Endothelial cell of umbilical vein (primary cell): Measurements from ENCODE around the gene CTBP2. TPM values are rescaled to one million over a fixed set of nuclear protein-coding genes. Genes with fewer than 3 reads are reported as not detected.

ENCODE experiments used
- BruUV-seq: library from RNA; stranded (reverse); fragments of 400-500 nt; replicated peaks from 2 replicates; lab custom pipeline; 2021; lab: Mats Ljungman, UMichigan
- CTCF ChIA-PET: fragments of 300-600, 350-600 bp; sonication (Branson Sonifier 250); formaldehyde crosslinking; loops from one replicate; lab custom pipeline; 2021; ENCODE audit warnings: antibody characterized with exemption, inconsistent platforms; lab: Charles Lee
- POLR2A ChIA-PET: fragments of 300-600, 350-600 bp; sonication (Branson Sonifier 250); formaldehyde crosslinking; loops from one replicate; lab custom pipeline; 2021; ENCODE audit warnings: antibody characterized with exemption, inconsistent platforms; lab: Charles Lee
- DNase-seq: peaks from one replicate; pipeline ENCODE4 v3.0.0-alpha.2; 2011; ENCODE audit warnings: low read depth, low spot score
- FAIRE-seq: peaks from 2 replicates; lab custom pipeline; 2011; peaks lifted over from hg19 to GRCh38; lab: Jason Lieb, UNC
- H2AFZ ChIP-seq: 2 replicates; pipeline ENCODE4 v1.6.0; 2012; ENCODE audit warnings: low read depth, low read length, control low read depth, inconsistent platforms
- H3K27ac ChIP-seq: 2 replicates; pipeline ENCODE4 v1.5.1; 2011; ENCODE audit warnings: low read depth, mild to moderate bottlenecking, control low read depth, low read length, moderate library complexity; ENCODE audit not compliant: insufficient read depth
- H3K27me3 ChIP-seq, 2 experiments: 2 replicates each; pipeline versions ENCODE4 v1.6.0 to v1.6.1; 2011; ENCODE audit warnings: low read length in 2 of 2, mixed read lengths in 1 of 2; ENCODE audit not compliant: control insufficient read depth in 2 of 2, insufficient read depth in 2 of 2
- H3K36me3 ChIP-seq, 2 experiments: 2 replicates in 1 of 2; 3 replicates in 1 of 2; pipeline ENCODE4 v1.5.1; 2011; ENCODE audit warnings: low read length in 2 of 2, mild to moderate bottlenecking in 1 of 2, moderate library complexity in 1 of 2; ENCODE audit not compliant: control insufficient read depth in 2 of 2, insufficient read depth in 2 of 2; ENCODE audit errors: extremely low read depth in 1 of 2
- H3K4me1 ChIP-seq: 3 replicates; pipeline ENCODE4 v1.5.1; 2011; ENCODE audit warnings: mild to moderate bottlenecking, low read length; ENCODE audit not compliant: control insufficient read depth, insufficient read depth; ENCODE audit errors: extremely low read depth
- H3K4me2 ChIP-seq: 2 replicates; pipeline ENCODE4 v1.6.1; 2011; ENCODE audit warnings: low read length, control low read depth, mixed read lengths; ENCODE audit not compliant: insufficient read depth
- H3K4me3 ChIP-seq, 3 experiments: fragments of 200-600 bp in 1 of 3; sonication (generic), shearing (Covaris generic) in 1 of 3; replicated peaks in 1 of 3; 2 replicates each; pipeline ENCODE4 v1.5.1; 2011 to 2016; ENCODE audit warnings: control low read depth in 3 of 3, low read length in 3 of 3, mild to moderate bottlenecking in 2 of 3, inconsistent platforms in 1 of 3, low read depth in 1 of 3, moderate library complexity in 1 of 3; ENCODE audit not compliant: insufficient read depth in 1 of 3
- H3K79me2 ChIP-seq: 2 replicates; pipeline ENCODE4 v1.6.0; 2012; ENCODE audit warnings: low read length, inconsistent platforms; ENCODE audit not compliant: control insufficient read depth, insufficient read depth
- H3K9ac ChIP-seq: replicated peaks from 2 replicates; pipeline ENCODE3; 2011; ENCODE audit warnings: low read length, control low read depth; ENCODE audit not compliant: insufficient read depth; ENCODE audit errors: extremely low read depth
- H3K9me1 ChIP-seq: replicated peaks from 3 replicates; pipeline ENCODE4 v1.6.0; 2011; ENCODE audit warnings: mild to moderate bottlenecking, low read length; ENCODE audit not compliant: control insufficient read depth, insufficient read depth; ENCODE audit errors: extremely low read depth
- H3K9me3 ChIP-seq: replicated peaks from 2 replicates; pipeline ENCODE4 v1.5.1; 2012; ENCODE audit warnings: low read length, inconsistent platforms; ENCODE audit not compliant: control insufficient read depth, insufficient read depth
- H4K20me1 ChIP-seq: replicated peaks from 2 replicates; pipeline ENCODE3; 2011; ENCODE audit warnings: mild to moderate bottlenecking, low read length; ENCODE audit not compliant: control insufficient read depth, insufficient read depth; ENCODE audit errors: extremely low read depth
- EZH2 ChIP-seq: IDR thresholded peaks from 2 replicates; pipeline ENCODE4 v1.6.1; 2012; ENCODE audit warnings: borderline replicate concordance, low read depth, mild to moderate bottlenecking, moderate library complexity, low read length, inconsistent platforms; ENCODE audit not compliant: severe bottlenecking
- FOS ChIP-seq: IDR thresholded peaks from 2 replicates; pipeline ENCODE4 v1.6.1; 2011; ENCODE audit warnings: mild to moderate bottlenecking, low read length, moderate library complexity, borderline replicate concordance; ENCODE audit not compliant: insufficient read depth
- GATA2 ChIP-seq: IDR thresholded peaks from 2 replicates; pipeline ENCODE4 v1.7.0; 2011; ENCODE audit warnings: low read depth, mild to moderate bottlenecking, moderate library complexity, mixed read lengths, low read length; ENCODE audit not compliant: insufficient read length, insufficient read depth
- JUN ChIP-seq: IDR thresholded peaks from 2 replicates; pipeline ENCODE4 v1.6.1; 2011; ENCODE audit warnings: borderline replicate concordance, low read depth; ENCODE audit not compliant: insufficient read length, insufficient read depth
- MAX ChIP-seq: IDR thresholded peaks from 2 replicates; pipeline ENCODE4 v1.6.1; 2011; ENCODE audit not compliant: insufficient read depth, insufficient read length
- MYC ChIP-seq: IDR thresholded peaks from one replicate; pipeline ENCODE4 v1.6.1; 2011; ENCODE audit warnings: mild to moderate bottlenecking, low read depth, low read length
- POLR2A ChIP-seq: IDR thresholded peaks from 2 replicates; pipeline ENCODE4 v1.6.1; 2012; ENCODE audit warnings: low read depth, mild to moderate bottlenecking, control low read depth, low read length
- POLR2AphosphoS5 ChIP-seq: IDR thresholded peaks from 2 replicates; pipeline ENCODE4 v1.6.1; 2012; ENCODE audit warnings: low read depth, mild to moderate bottlenecking, control low read depth, low read length, moderate library complexity; ENCODE audit not compliant: insufficient read depth
- dilution Hi-C: fragments of 300-500 bp; cut with MboI; formaldehyde crosslinking; loops from one replicate; pipeline ENCODE4 v1.15.0; 2019; ENCODE audit warnings: low sequenced_read_pairs; ENCODE audit not compliant: extremely low pct_ligation_motif_present
- intact Hi-C: fragments of 100-400 bp; cut with micrococcal nuclease; formaldehyde crosslinking; loops from one replicate; pipeline ENCODE4 v1.10.0; 2022
- polyA plus RNA-seq, 4 experiments: library from polyadenylated mRNA; depleted of rRNA in 3 of 4; stranded (reverse) in 3 of 4; unstranded in 1 of 4; fragments of >200 nt; gene quantifications; 2 replicates each; pipeline versions ENCODE4 v1.2.1 to v1.2.3, GENCODE V29; 2011 to 2012; ENCODE audit warnings: missing spikeins in 1 of 4
- total RNA-seq: library from RNA; stranded (reverse); gene quantifications from 2 replicates; pipeline ENCODE4 v1.2.3, GENCODE V29; 2021
- TF ChIP-seq, protein P1 (sequence below), 2 donors: IDR thresholded peaks; 1 replicate in 1 of 2; 2 replicates in 1 of 2; pipeline ENCODE4 v1.5.1; 2011; ENCODE audit warnings: low read length in 2 of 2, mild to moderate bottlenecking in 2 of 2, moderate library complexity in 2 of 2, control low read depth in 1 of 2, inconsistent platforms in 1 of 2, low read depth in 1 of 2; ENCODE audit not compliant: insufficient read depth in 1 of 2; ENCODE audit errors: extremely low read depth in 1 of 2

CTBP2 gene
- total and polyA plus RNA-seq, 2 donors (not counting 3 experiments of a cell fraction or from before 2014, with no cell fraction given): 118 to 128 TPM

DNA sequence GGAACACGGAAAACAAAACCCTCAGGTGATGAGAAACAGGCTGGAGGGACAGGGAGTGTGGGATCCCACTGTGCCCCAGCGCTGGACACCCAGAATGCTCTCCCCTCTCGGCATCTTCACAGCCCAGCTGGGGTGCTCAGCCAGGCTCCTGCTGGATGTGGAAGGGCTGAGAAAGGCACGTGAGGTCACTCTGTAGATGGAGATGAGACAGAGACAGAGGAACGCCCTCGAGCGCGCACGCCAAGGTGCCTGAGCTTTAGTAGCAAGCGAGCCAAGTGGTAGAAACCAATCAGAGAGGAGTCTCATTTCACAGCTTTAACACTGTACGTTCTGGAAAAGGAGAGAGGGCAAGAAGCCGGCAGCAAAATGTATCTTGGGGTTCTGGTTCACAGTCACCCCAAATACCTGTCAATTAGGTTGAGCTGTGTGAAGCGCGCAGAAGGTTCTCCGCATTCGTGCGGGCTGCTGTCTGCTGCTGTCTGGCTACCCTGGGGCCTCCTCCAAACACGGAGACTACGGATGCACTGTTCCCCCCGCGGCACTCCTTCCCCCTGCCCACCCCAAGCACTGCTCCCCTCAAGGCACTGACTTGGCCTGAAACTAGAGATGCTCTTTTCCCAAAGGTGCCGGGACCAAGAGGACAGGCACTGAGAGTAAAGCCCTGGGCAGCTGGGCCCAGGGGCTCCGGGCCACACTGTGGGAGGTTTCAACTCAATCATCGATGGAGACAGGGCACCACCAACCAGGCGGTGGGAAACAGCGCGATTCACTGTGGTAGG is 127.0 kb downstream of the CTBP2 start:
- POLR2A ChIA-PET: no interaction called here
- CTCF ChIA-PET: interaction anchor here (0.5 to 1.4 kb wide), 2 partner anchors 23 to 28 kb away, joined by 3 read pairs; no protein-coding TSS in a partner anchor
- Histone ChIP-seq H3K9ac (no peak overlapping the region), H3K4me1 (peaks cover 12% of the 10 kb centered on the region), H3K4me2 (no peak overlapping the region), H3K79me2 (peaks cover 84% of the 10 kb centered on the region), H3K4me3 (no peak overlapping the region), H2AFZ (no peak overlapping the region), H3K9me1 (no peaks in the 10 kb centered on the region), H3K36me3 (peaks cover 0 to 17% of the 10 kb centered on the region in 2 experiments), H3K9me3 (no peaks in the 10 kb centered on the region), H4K20me1 (no peaks in the 10 kb centered on the region), H3K27me3 (no peaks in the 10 kb centered on the region), H3K27ac (no peak overlapping the region)
- TF ChIP-seq POLR2A (no peak), MYC (no peak), JUN (no peak), POLR2AphosphoS5 (no peak), FOS (no peak), GATA2 (no peak), MAX (no peak), EZH2 (no peak)
- TF ChIP-seq, protein P1, sequence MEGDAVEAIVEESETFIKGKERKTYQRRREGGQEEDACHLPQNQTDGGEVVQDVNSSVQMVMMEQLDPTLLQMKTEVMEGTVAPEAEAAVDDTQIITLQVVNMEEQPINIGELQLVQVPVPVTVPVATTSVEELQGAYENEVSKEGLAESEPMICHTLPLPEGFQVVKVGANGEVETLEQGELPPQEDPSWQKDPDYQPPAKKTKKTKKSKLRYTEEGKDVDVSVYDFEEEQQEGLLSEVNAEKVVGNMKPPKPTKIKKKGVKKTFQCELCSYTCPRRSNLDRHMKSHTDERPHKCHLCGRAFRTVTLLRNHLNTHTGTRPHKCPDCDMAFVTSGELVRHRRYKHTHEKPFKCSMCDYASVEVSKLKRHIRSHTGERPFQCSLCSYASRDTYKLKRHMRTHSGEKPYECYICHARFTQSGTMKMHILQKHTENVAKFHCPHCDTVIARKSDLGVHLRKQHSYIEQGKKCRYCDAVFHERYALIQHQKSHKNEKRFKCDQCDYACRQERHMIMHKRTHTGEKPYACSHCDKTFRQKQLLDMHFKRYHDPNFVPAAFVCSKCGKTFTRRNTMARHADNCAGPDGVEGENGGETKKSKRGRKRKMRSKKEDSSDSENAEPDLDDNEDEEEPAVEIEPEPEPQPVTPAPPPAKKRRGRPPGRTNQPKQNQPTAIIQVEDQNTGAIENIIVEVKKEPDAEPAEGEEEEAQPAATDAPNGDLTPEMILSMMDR (IDR thresholded peaks at IDR 0.05; ENCODE audit: extremely low read depth in 1 of 2, insufficient read depth in 1 of 2, low read depth in 1 of 2, low read length in 2 of 2): no peak
- FAIRE-seq: no peak
- DNase-seq: no peak
- dilution Hi-C loops: no loop called here
- BruUV-seq: no TSS peak
- intact Hi-C loops: no loop called here
